ENCODE results near the gene ALG8.
A peak's percentile ranks its signal among the peaks of the same experiment; 100 is the strongest.
"Not testable (repeated sequence)": the region's sequence is repeated elsewhere in the genome, so short reads cannot be mapped to it uniquely, and the experiment has no call there.

The ALG8 gene

DNA sequence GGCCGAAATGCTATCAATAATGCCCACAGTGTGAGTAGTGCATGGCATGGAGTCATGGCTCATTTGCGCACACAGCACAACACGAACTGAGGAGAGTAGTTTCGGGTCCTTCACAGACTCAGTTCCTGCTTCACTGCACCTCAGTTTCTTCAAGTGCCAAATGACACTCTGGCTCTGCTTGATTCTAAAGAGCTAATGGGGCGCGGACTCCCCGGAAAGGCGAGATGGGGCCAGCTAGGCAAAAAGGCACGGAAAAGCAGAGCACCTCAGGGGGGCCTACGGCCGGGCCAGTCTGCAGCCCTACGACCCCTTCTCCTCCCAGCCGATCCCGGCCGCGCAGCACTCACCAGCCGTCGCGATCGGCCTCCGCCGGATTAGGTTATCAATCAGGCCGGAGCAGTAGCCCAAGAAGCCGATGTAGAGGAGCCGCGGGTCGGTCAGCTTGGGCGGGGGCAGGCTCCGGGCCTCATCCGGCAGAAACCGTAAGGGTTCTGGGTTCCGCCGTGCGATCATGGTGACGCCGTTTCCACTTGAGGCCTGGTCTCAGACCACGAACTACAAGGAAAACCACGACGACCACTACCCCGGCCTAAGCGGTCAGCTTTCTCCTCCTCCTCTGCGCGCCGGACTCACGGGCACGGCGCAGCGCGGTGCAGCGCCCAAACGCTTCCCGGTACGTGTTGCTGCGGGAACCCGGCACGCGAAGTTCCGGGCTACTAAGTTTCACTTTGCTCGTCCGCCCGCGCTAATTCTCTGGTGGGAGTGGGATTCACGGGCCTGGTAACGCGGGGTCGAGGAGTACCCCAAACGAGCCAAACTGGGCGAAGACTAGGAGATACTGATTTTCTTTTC, 60.0 kb downstream of the ALG8 start, which contains the start of gene NDUFC2:
Gene NDUFC2 (minus strand): TSS at position 631 of the 852 bp plus-strand sequence. CDS start 118 bp downstream, at position 513.
- H2BK5ac ChIP-seq (ENCODE audit: low read depth, low read length, poor library complexity, severe bottlenecking) = no peak within 1 kb of the TSS
- H3K9me3 ChIP-seq (ENCODE audit: control insufficient read depth, low read length) = no peaks in the 10 kb centered on the region
- H3K4ac ChIP-seq (ENCODE audit: low read depth in 1 of 2, low read length in 2 of 2) = peak within 1 kb of the TSS; percentile 92 to 96
- peak within 1 kb of the TSS; percentile 60 for H2BK15ac ChIP-seq (ENCODE audit: low read depth, poor library complexity, severe bottlenecking)
- peak within 1 kb of the TSS; percentile 92 for H3K27ac ChIP-seq (ENCODE audit: low read length, poor library complexity, severe bottlenecking)
- H3K36me3 ChIP-seq (ENCODE audit: control insufficient read depth in 1 of 2, insufficient read depth in 2 of 2, low read depth in 1 of 2, low read length in 2 of 2) = peaks cover 2 to 3% of the 10 kb centered on the region in 2 experiments
- H3K4me2 ChIP-seq (ENCODE audit: low read length, poor library complexity, severe bottlenecking) = peak within 1 kb of the TSS; percentile 77
- H2BK120ac ChIP-seq (ENCODE audit: low read depth, low read length) = peak within 1 kb of the TSS; percentile 82
- H4K91ac ChIP-seq (ENCODE audit: low read length) = peak within 1 kb of the TSS; percentile 83
- H3K27me3 ChIP-seq (ENCODE audit: control insufficient read depth in 1 of 2, insufficient read depth in 1 of 2, low read length in 2 of 2) = no peaks in the 10 kb centered on the region
- H3K23ac ChIP-seq (ENCODE audit: low read length in 2 of 2) = peak within 1 kb of the TSS; percentile 67 to 94
- DNase-seq = peak; percentile 85
- H3K4me1 ChIP-seq (ENCODE audit: control insufficient read depth, insufficient read depth, low read depth, low read length) = peaks cover 12% of the 10 kb centered on the region
- H3K79me1 ChIP-seq (replicated peaks; ENCODE audit: low read length, poor library complexity, severe bottlenecking) = peaks cover 3% of the 10 kb centered on the region
- peak within 1 kb of the TSS; percentile 74 for H2AFZ ChIP-seq (ENCODE audit: low read depth, low read length)
- under 1% methylated on average over 62 of the region's 68 CpGs for WGBS
- no peak within 1 kb of the TSS for H2AK5ac ChIP-seq (ENCODE audit: low read length, severe bottlenecking)
- H3K18ac ChIP-seq (ENCODE audit: low read depth in 1 of 2, low read length in 2 of 2) = peak within 1 kb of the TSS; percentile 82 to 88
- peak within 1 kb of the TSS; percentile 93 for H4K8ac ChIP-seq (ENCODE audit: low read length)
- peak within 1 kb of the TSS; percentile 96 for H3K9ac ChIP-seq (ENCODE audit: low read length)
- H2BK12ac ChIP-seq (ENCODE audit: low read length in 2 of 2) = peak within 1 kb of the TSS; percentile 43 to 52
- peak within 1 kb of the TSS in 1 of 2 experiments; percentile 93 for H3K14ac ChIP-seq (ENCODE audit: low read length in 2 of 2)
- H3K4me3 ChIP-seq (ENCODE audit: insufficient read depth in 1 of 2, low read depth in 1 of 2, low read length in 2 of 2) = peak within 1 kb of the TSS; percentile 92 to 93

- Histone ChIP-seq H3K36me3 (ENCODE audit: control insufficient read depth in 1 of 2, insufficient read depth in 2 of 2, low read depth in 1 of 2, low read length in 2 of 2) (peaks cover 2 to 3% of the 10 kb centered on the region in 2 experiments), H2BK15ac (ENCODE audit: low read depth, poor library complexity, severe bottlenecking) (no peak overlapping the region), H3K27ac (ENCODE audit: low read length, poor library complexity, severe bottlenecking) (no peak overlapping the region), H3K4me2 (ENCODE audit: low read length, poor library complexity, severe bottlenecking) (peak overlapping the region; percentile 73), H4K91ac (ENCODE audit: low read length) (no peak overlapping the region), H4K8ac (ENCODE audit: low read length) (no peak overlapping the region), H3K4ac (ENCODE audit: low read depth in 1 of 2, low read length in 2 of 2) (no peak overlapping the region), H3K27me3 (ENCODE audit: control insufficient read depth in 1 of 2, insufficient read depth in 1 of 2, low read length in 2 of 2) (no peaks in the 10 kb centered on the region), H2BK5ac (ENCODE audit: low read depth, low read length, poor library complexity, severe bottlenecking) (no peak overlapping the region), H3K18ac (ENCODE audit: low read depth in 1 of 2, low read length in 2 of 2) (no peak overlapping the region), H3K23ac (ENCODE audit: low read length in 2 of 2) (no peak overlapping the region), H3K79me1 (replicated peaks; ENCODE audit: low read length, poor library complexity, severe bottlenecking) (peaks cover 3% of the 10 kb centered on the region), H3K9ac (ENCODE audit: low read length) (peak overlapping the region; percentile 96), H3K4me1 (ENCODE audit: control insufficient read depth, insufficient read depth, low read depth, low read length) (peaks cover 12% of the 10 kb centered on the region), H2BK120ac (ENCODE audit: low read depth, low read length) (no peak overlapping the region), H3K14ac (ENCODE audit: low read length in 2 of 2) (no peak overlapping the region), H3K4me3 (ENCODE audit: insufficient read depth in 1 of 2, low read depth in 1 of 2, low read length in 2 of 2) (peak overlapping the region; percentile 45 to 93), H3K9me3 (ENCODE audit: control insufficient read depth, low read length) (no peaks in the 10 kb centered on the region), H2AFZ (ENCODE audit: low read depth, low read length) (no peak overlapping the region), H2AK5ac (ENCODE audit: low read length, severe bottlenecking) (no peak overlapping the region), H2BK12ac (ENCODE audit: low read length in 2 of 2) (no peak overlapping the region)
- peak; percentile 12 for DNase-seq
- 72% methylated on average over 19 of the region's 21 CpGs for WGBS
These were observed 60.9 kb downstream of the ALG8 start for GRCh38 chr11:78078218-78079167.

- H3K18ac ChIP-seq (ENCODE audit: low read depth in 1 of 2, low read length in 2 of 2); H3K27me3 ChIP-seq (ENCODE audit: control insufficient read depth in 1 of 2, insufficient read depth in 1 of 2, low read length in 2 of 2); H2AK5ac ChIP-seq (ENCODE audit: low read length, severe bottlenecking); H2BK5ac ChIP-seq (ENCODE audit: low read depth, low read length, poor library complexity, severe bottlenecking); H3K4me2 ChIP-seq (ENCODE audit: low read length, poor library complexity, severe bottlenecking); H2BK12ac ChIP-seq (ENCODE audit: low read length in 2 of 2); H3K36me3 ChIP-seq (ENCODE audit: control insufficient read depth in 1 of 2, insufficient read depth in 2 of 2, low read depth in 1 of 2, low read length in 2 of 2); H2AFZ ChIP-seq (ENCODE audit: low read depth, low read length); H4K91ac ChIP-seq (ENCODE audit: low read length); H3K14ac ChIP-seq (ENCODE audit: low read length in 2 of 2); H3K23ac ChIP-seq (ENCODE audit: low read length in 2 of 2); DNase-seq; H3K9me3 ChIP-seq (ENCODE audit: control insufficient read depth, low read length); H3K79me1 ChIP-seq (replicated peaks; ENCODE audit: low read length, poor library complexity, severe bottlenecking); H3K27ac ChIP-seq (ENCODE audit: low read length, poor library complexity, severe bottlenecking); H2BK120ac ChIP-seq (ENCODE audit: low read depth, low read length); H2BK15ac ChIP-seq (ENCODE audit: low read depth, poor library complexity, severe bottlenecking); H3K4ac ChIP-seq (ENCODE audit: low read depth in 1 of 2, low read length in 2 of 2); H4K8ac ChIP-seq (ENCODE audit: low read length): not testable (repeated sequence)
- peak overlapping the region; percentile 96 for H3K9ac ChIP-seq (ENCODE audit: low read length)
- peaks cover 12% of the 10 kb centered on the region for H3K4me1 ChIP-seq (ENCODE audit: control insufficient read depth, insufficient read depth, low read depth, low read length)
- H3K4me3 ChIP-seq (ENCODE audit: insufficient read depth in 1 of 2, low read depth in 1 of 2, low read length in 2 of 2) = peak overlapping the region in 1 of 2 experiments; percentile 93
- WGBS = 90% methylated on average over 4 of the region's 4 CpGs
These were observed 61.8 kb downstream of the ALG8 start for GRCh38 chr11:78077592-78077991.

Measured in mesenchymal stem cell (in vitro differentiated cells and primary cell).